Sigmoid colon (tissue), 4 donors: ENCODE results near the gene CSF3R.

ENCODE experiments used
- CTCF ChIP-seq, 4 experiments: fragments of 450-650 bp in 3 of 4; fragments of 200-600 bp in 1 of 4; IDR thresholded peaks; one replicate each; pipeline ENCODE4 v1.5.1; 2016 to 2019; ENCODE audit warnings: antibody characterized with exemption in 4 of 4, mild to moderate bottlenecking in 3 of 4, moderate library complexity in 2 of 4
- EP300 ChIP-seq, 4 donors: sonication (generic); formaldehyde crosslinking; IDR thresholded peaks; one replicate each; pipeline ENCODE4 v1.6.1; 2017; ENCODE audit warnings: antibody characterized with exemption in 4 of 4
- POLR2A ChIP-seq, 2 donors: fragments of 450-650 bp; IDR thresholded peaks; one replicate each; pipeline ENCODE4 v1.6.1; 2016; ENCODE audit warnings: antibody characterized with exemption in 2 of 2, mild to moderate bottlenecking in 2 of 2, moderate library complexity in 2 of 2

- no peak for TF ChIP-seq POLR2A (IDR thresholded peaks at IDR 0.05)
- no peak for TF ChIP-seq CTCF (IDR thresholded peaks at IDR 0.05)
- TF ChIP-seq EP300 (IDR thresholded peaks at IDR 0.05): no peak
These were observed 3.4 kb upstream of the CSF3R start for GRCh38 chr1:36486093-36486438.
